A673 (cell line): ENCODE data around the gene IFNL1.

Experiments used
- CTCF ChIP-seq: fragments of 300-800, 200-600 bp; sonication (generic); conservative IDR thresholded peaks from 2 replicates; pipeline ENCODE4 v1.5.1; 2017; ENCODE audit warnings: low read depth, mild to moderate bottlenecking, antibody characterized with exemption, low read length, moderate library complexity, mixed read lengths
- EZH2 ChIP-seq: fragments of 200-600 bp; sonication (generic); IDR thresholded peaks from 2 replicates; pipeline ENCODE4 v1.6.1; 2017; ENCODE audit warnings: borderline replicate concordance, low read depth, mild to moderate bottlenecking, mixed read lengths, antibody characterized with exemption, low read length; ENCODE audit not compliant: poor library complexity, severe bottlenecking

DNA sequence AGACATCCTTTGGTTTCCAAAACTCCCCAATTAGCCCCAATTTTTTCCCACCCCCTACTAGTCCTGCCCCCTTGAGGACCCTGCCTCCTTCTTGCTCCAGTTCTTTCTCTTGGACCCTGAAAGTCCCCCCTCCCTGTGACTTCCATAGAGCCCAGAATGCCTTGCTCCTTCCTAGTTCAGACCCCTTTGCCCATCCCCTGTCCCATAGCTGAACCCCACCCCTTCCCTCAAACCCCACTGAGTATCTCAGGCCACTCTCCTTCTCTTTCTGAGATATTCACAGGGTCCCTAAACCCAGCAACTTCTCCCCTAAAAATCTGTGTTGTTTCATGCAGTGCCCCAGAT lies 25.6 kb downstream of the IFNL1 start:
- TF ChIP-seq CTCF (no peak), EZH2 (no peak)
